ENCODE data around the gene NME1.

DNA sequence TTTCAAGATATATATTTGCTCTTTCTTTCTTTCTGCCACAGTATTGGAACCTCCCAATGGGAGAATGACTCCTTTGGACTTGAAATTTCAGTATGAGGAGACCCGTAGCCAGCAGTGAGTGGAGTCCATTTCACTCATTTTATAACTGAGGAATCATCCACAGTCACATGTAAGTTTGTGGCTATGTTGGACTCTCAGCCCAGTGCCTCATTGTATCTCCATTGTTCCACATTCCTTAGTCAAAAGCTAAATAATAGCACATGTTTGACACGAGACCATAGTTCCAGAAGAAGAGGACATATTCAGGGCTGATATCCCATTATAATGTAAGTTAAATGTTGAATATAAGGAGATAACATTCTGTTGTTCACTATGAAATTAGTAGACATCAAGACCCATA lies 20.0 kb upstream of the NME1 start:
- TF ChIP-seq, protein P1, sequence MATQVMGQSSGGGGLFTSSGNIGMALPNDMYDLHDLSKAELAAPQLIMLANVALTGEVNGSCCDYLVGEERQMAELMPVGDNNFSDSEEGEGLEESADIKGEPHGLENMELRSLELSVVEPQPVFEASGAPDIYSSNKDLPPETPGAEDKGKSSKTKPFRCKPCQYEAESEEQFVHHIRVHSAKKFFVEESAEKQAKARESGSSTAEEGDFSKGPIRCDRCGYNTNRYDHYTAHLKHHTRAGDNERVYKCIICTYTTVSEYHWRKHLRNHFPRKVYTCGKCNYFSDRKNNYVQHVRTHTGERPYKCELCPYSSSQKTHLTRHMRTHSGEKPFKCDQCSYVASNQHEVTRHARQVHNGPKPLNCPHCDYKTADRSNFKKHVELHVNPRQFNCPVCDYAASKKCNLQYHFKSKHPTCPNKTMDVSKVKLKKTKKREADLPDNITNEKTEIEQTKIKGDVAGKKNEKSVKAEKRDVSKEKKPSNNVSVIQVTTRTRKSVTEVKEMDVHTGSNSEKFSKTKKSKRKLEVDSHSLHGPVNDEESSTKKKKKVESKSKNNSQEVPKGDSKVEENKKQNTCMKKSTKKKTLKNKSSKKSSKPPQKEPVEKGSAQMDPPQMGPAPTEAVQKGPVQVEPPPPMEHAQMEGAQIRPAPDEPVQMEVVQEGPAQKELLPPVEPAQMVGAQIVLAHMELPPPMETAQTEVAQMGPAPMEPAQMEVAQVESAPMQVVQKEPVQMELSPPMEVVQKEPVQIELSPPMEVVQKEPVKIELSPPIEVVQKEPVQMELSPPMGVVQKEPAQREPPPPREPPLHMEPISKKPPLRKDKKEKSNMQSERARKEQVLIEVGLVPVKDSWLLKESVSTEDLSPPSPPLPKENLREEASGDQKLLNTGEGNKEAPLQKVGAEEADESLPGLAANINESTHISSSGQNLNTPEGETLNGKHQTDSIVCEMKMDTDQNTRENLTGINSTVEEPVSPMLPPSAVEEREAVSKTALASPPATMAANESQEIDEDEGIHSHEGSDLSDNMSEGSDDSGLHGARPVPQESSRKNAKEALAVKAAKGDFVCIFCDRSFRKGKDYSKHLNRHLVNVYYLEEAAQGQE (IDR thresholded peaks at IDR 0.05; ENCODE audit: borderline replicate concordance): no peak
- no peak for TF ChIP-seq TAF1 (IDR thresholded peaks at IDR 0.05; ENCODE audit: low read depth)
- no peak for TF ChIP-seq POLR2AphosphoS5 (IDR thresholded peaks at IDR 0.05)

Data from neural cell (in vitro differentiated cells).